Panc1 (cell line): ENCODE results near the gene ZBTB20. TPM values are rescaled to one million over a fixed set of nuclear protein-coding genes. Genes with fewer than 3 reads are reported as not detected.

ENCODE experiments used
- ATAC-seq: fragments of 200-7000 bp; cut with Tn5 transposase; 2 replicates; pipeline ENCODE4 v1.9.1; 2020; ENCODE audit warnings: mild to moderate bottlenecking, moderate library complexity
- BruUV-seq: library from RNA; stranded (reverse); fragments of 400-500 nt; replicated peaks from 2 replicates; lab custom pipeline; 2021; lab: Mats Ljungman, UMichigan
- CTCF ChIA-PET: fragments of 300-600 bp; sonication (Branson Sonifier 250); formaldehyde crosslinking; loops from one replicate; lab custom pipeline; 2022; ENCODE audit warnings: antibody characterized with exemption; lab: Charles Lee
- POLR2A ChIA-PET: fragments of 300-600 bp; sonication (Branson Sonifier 250); formaldehyde crosslinking; loops from one replicate; lab custom pipeline; 2022; ENCODE audit warnings: antibody characterized with exemption; lab: Charles Lee
- DNase-seq: peaks from one replicate; pipeline ENCODE4 v3.0.0-alpha.2; 2010; ENCODE audit warnings: low read depth, low spot score
- H3K27ac ChIP-seq: 2 replicates; pipeline ENCODE4 v1.5.1; 2011; ENCODE audit warnings: mild to moderate bottlenecking, low read length, inconsistent platforms
- H3K27me3 ChIP-seq: fragments of 200-500 bp; sonication (Bioruptor generic); 2 replicates; pipeline ENCODE4 v1.6.0; 2014; ENCODE audit warnings: low read length, inconsistent platforms; ENCODE audit not compliant: control insufficient read depth, insufficient read depth
- H3K36me3 ChIP-seq: fragments of 200-500 bp; sonication (Bioruptor generic); 2 replicates; pipeline ENCODE4 v1.5.1; 2014; ENCODE audit warnings: inconsistent platforms, mild to moderate bottlenecking, low read length, moderate library complexity; ENCODE audit not compliant: control insufficient read depth, insufficient read depth
- H3K4me1 ChIP-seq: 2 replicates; pipeline ENCODE4 v1.5.1; 2011; ENCODE audit warnings: inconsistent platforms, mild to moderate bottlenecking, low read length, moderate library complexity; ENCODE audit not compliant: control insufficient read depth, insufficient read depth
- H3K4me3 ChIP-seq, 2 experiments: 2 replicates each; pipeline ENCODE4 v1.5.1; 2011 to 2012; ENCODE audit warnings: low read depth in 2 of 2, low read length in 2 of 2, mild to moderate bottlenecking in 2 of 2, inconsistent platforms in 1 of 2, moderate library complexity in 1 of 2
- H3K9me3 ChIP-seq: fragments of 200-500 bp; sonication (Bioruptor generic); 2 replicates; pipeline ENCODE4 v1.5.1; 2014; ENCODE audit warnings: low read depth, mild to moderate bottlenecking, inconsistent platforms, low read length, moderate library complexity; ENCODE audit not compliant: control insufficient read depth, insufficient read depth
- POLR2AphosphoS5 ChIP-seq: IDR thresholded peaks from 2 replicates; pipeline ENCODE4 v1.6.1; 2012; ENCODE audit warnings: mild to moderate bottlenecking, low read depth, low read length, moderate library complexity
- REST ChIP-seq, 2 experiments: IDR thresholded peaks; 2 replicates each; pipeline ENCODE4 v1.6.1; 2011 to 2012; ENCODE audit warnings: low read depth in 2 of 2, control low read depth in 1 of 2, low read length in 1 of 2, mild to moderate bottlenecking in 1 of 2, moderate library complexity in 1 of 2; ENCODE audit not compliant: insufficient read depth in 1 of 2
- SIN3A ChIP-seq: IDR thresholded peaks from 2 replicates; pipeline ENCODE4 v1.6.1; 2012; ENCODE audit warnings: low read depth, mild to moderate bottlenecking, low read length, moderate library complexity, borderline replicate concordance; ENCODE audit not compliant: insufficient read depth
- TCF7L2 ChIP-seq: IDR thresholded peaks from 2 replicates; pipeline ENCODE4 v1.6.1; 2011; ENCODE audit warnings: mild to moderate bottlenecking, low read depth, low read length, inconsistent platforms
- in situ Hi-C: cut with HindIII; loops from 2 replicates; pipeline ENCODE4 v1.10.0; 2016; ENCODE audit warnings: low sequenced_read_pairs, low pct_unique_long_range_greater_than_20kb
- intact Hi-C: fragments of 100-400 bp; cut with micrococcal nuclease; formaldehyde crosslinking; loops from one replicate; pipeline ENCODE4 v1.10.0; 2022; ENCODE audit not compliant: unreplicated experiment
- total RNA-seq: library from RNA; stranded (reverse); gene quantifications from one replicate; pipeline ENCODE4 v1.2.1, GENCODE V29; 2021; ENCODE audit not compliant: unreplicated experiment
- TF ChIP-seq, protein P1 (sequence below): fragments of 450-650 bp; IDR thresholded peaks from 2 replicates; pipeline ENCODE4 v1.5.1; 2017; ENCODE audit warnings: mild to moderate bottlenecking

The ZBTB20 gene
- total RNA-seq, 1 experiment from 2014 or later, result 4.1 TPM

DNA sequence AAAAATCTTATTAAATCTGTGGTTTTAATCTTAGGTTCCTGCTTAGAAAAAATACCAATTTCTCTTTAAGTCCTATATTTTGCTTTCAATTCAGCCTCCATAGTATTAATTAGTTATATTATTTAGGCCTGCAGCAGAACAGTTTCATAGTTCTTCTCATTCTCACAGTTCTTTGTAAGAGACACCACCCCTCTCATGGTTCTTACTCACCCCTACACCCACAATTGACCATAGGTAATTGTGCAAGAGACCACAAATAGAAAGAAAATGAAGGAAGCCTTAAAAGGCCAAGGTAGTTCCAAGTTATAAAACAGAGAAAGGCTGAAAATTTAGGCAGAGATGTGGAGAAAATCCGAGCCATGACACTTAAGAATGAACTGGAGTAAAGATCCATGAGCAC, 438.0 kb downstream of the ZBTB20 start:
- H3K4me3 ChIP-seq, result no peak overlapping the region
- DNase-seq (no peak), ATAC-seq (no peak)
- in situ Hi-C loops (no loop called here), intact Hi-C loops (no loop called here)
- H3K9me3 ChIP-seq, result no peaks in the 10 kb centered on the region
- no peaks in the 10 kb centered on the region for H3K36me3 ChIP-seq
- ChIA-PET CTCF (no interaction called here), POLR2A (no interaction called here)
- H3K27ac ChIP-seq, result no peak overlapping the region
- no peaks in the 10 kb centered on the region for H3K27me3 ChIP-seq
- TF ChIP-seq TCF7L2, result no peak
- TF ChIP-seq, protein P1, sequence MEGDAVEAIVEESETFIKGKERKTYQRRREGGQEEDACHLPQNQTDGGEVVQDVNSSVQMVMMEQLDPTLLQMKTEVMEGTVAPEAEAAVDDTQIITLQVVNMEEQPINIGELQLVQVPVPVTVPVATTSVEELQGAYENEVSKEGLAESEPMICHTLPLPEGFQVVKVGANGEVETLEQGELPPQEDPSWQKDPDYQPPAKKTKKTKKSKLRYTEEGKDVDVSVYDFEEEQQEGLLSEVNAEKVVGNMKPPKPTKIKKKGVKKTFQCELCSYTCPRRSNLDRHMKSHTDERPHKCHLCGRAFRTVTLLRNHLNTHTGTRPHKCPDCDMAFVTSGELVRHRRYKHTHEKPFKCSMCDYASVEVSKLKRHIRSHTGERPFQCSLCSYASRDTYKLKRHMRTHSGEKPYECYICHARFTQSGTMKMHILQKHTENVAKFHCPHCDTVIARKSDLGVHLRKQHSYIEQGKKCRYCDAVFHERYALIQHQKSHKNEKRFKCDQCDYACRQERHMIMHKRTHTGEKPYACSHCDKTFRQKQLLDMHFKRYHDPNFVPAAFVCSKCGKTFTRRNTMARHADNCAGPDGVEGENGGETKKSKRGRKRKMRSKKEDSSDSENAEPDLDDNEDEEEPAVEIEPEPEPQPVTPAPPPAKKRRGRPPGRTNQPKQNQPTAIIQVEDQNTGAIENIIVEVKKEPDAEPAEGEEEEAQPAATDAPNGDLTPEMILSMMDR, result no peak
- TF ChIP-seq POLR2AphosphoS5, result no peak
- TF ChIP-seq REST (IDR thresholded peaks at IDR 0.05; ENCODE audit: insufficient read depth in 1 of 2, low read depth in 2 of 2, low read length in 1 of 2), result no peak
- TF ChIP-seq SIN3A, result no peak
- no TSS peak for BruUV-seq
- no peaks in the 10 kb centered on the region for H3K4me1 ChIP-seq

GRCh38 chr3:114707252-114707860, 439.7 kb downstream of the ZBTB20 start:
- BruUV-seq, result no TSS peak
- no peaks in the 10 kb centered on the region for H3K4me1 ChIP-seq

More at GRCh38 chr3:114707252-114707860, 439.7 kb downstream of the ZBTB20 start:
- Histone ChIP-seq H3K36me3 (no peaks in the 10 kb centered on the region), H3K27me3 (no peaks in the 10 kb centered on the region), H3K4me3 (no peak overlapping the region), H3K27ac (no peak overlapping the region), H3K9me3 (no peaks in the 10 kb centered on the region)
- DNase-seq, result no peak
- TF ChIP-seq, protein P1, result no peak
- intact Hi-C loops (no loop called here), in situ Hi-C loops (no loop called here)
- ChIA-PET CTCF (no interaction called here), POLR2A (no interaction called here)
- ATAC-seq, result no peak
